Keratinocyte (primary cell): ENCODE measurements around the gene GCK. TPM values are rescaled to one million over a fixed set of nuclear protein-coding genes. Genes with fewer than 3 reads are reported as not detected.

Source experiments
- DNase-seq: peaks from one replicate; pipeline ENCODE4 v3.0.0-alpha.2; 2011; ENCODE audit warnings: low read depth, missing footprints, low spot score
- FAIRE-seq: peaks from 2 replicates; lab custom pipeline; 2011; peaks lifted over from hg19 to GRCh38; lab: Jason Lieb, UNC
- H2AFZ ChIP-seq: 2 replicates; pipeline ENCODE4 v1.6.0; 2012; ENCODE audit warnings: low read length, control low read depth, inconsistent platforms; ENCODE audit not compliant: control insufficient read depth
- H3K27ac ChIP-seq: 2 replicates; pipeline ENCODE4 v1.5.1; 2011; ENCODE audit warnings: low read length; ENCODE audit not compliant: control insufficient read depth, insufficient read depth
- H3K27me3 ChIP-seq: 3 replicates; pipeline ENCODE4 v1.6.0; 2011; ENCODE audit warnings: low read length; ENCODE audit not compliant: control insufficient read depth, insufficient read depth; ENCODE audit errors: extremely low read depth
- H3K36me3 ChIP-seq, 2 experiments: 2 replicates in 1 of 2; 3 replicates in 1 of 2; pipeline ENCODE4 v1.5.1; 2011; ENCODE audit warnings: low read length in 2 of 2, mild to moderate bottlenecking in 1 of 2; ENCODE audit not compliant: control insufficient read depth in 2 of 2, insufficient read depth in 2 of 2; ENCODE audit errors: extremely low read depth in 1 of 2
- H3K4me1 ChIP-seq: 3 replicates; pipeline ENCODE4 v1.5.1; 2011; ENCODE audit warnings: low read length; ENCODE audit not compliant: control insufficient read depth, insufficient read depth; ENCODE audit errors: extremely low read depth
- H3K4me2 ChIP-seq: 3 replicates; pipeline ENCODE4 v1.6.0; 2011; ENCODE audit warnings: low read depth, low read length; ENCODE audit not compliant: control insufficient read depth, insufficient read depth; ENCODE audit errors: extremely low read depth
- H3K4me3 ChIP-seq, 3 experiments: fragments of 200-600 bp in 1 of 3; sonication (generic) in 1 of 3; 2 replicates in 2 of 3; 3 replicates in 1 of 3; pipeline ENCODE4 v1.5.1; 2011 to 2016; ENCODE audit warnings: low read length in 3 of 3, mild to moderate bottlenecking in 3 of 3, control low read depth in 2 of 3, inconsistent platforms in 1 of 3, low read depth in 1 of 3, mixed read lengths in 1 of 3, mixed run types in 1 of 3, moderate library complexity in 1 of 3; ENCODE audit not compliant: control insufficient read depth in 2 of 3, insufficient read depth in 2 of 3; ENCODE audit errors: extremely low read depth in 1 of 3
- H3K79me2 ChIP-seq: 2 replicates; pipeline ENCODE4 v1.6.0; 2012; ENCODE audit warnings: low read length; ENCODE audit not compliant: control insufficient read depth, insufficient read depth
- H3K9ac ChIP-seq: 3 replicates; pipeline ENCODE4 v1.6.0; 2011; ENCODE audit warnings: low read length; ENCODE audit not compliant: control insufficient read depth, insufficient read depth; ENCODE audit errors: extremely low read depth
- H3K9me1 ChIP-seq: 3 replicates; pipeline ENCODE4 v1.6.0; 2011; ENCODE audit warnings: low read length; ENCODE audit not compliant: control insufficient read depth, insufficient read depth; ENCODE audit errors: extremely low read depth
- H3K9me3 ChIP-seq: 2 replicates; pipeline ENCODE4 v1.5.1; 2012; ENCODE audit warnings: low read depth, low read length; ENCODE audit not compliant: control insufficient read depth
- H4K20me1 ChIP-seq: 3 replicates; pipeline ENCODE4 v1.6.0; 2011; ENCODE audit warnings: low read length; ENCODE audit not compliant: control insufficient read depth, insufficient read depth; ENCODE audit errors: extremely low read depth
- CTCF ChIP-seq, 3 experiments: IDR thresholded peaks in 1 of 3; conservative IDR thresholded peaks in 1 of 3; optimal IDR thresholded peaks in 1 of 3; 2 replicates in 2 of 3; 3 replicates in 1 of 3; pipeline versions ENCODE3 to v1.5.1; 2011; ENCODE audit warnings: low read length in 3 of 3, mild to moderate bottlenecking in 3 of 3, moderate library complexity in 2 of 3, control low read depth in 1 of 3, inconsistent platforms in 1 of 3; ENCODE audit not compliant: insufficient read depth in 2 of 3; ENCODE audit errors: extremely low read depth in 1 of 3
- EZH2 ChIP-seq: IDR thresholded peaks from one replicate; pipeline ENCODE4 v1.6.1; 2012; ENCODE audit warnings: inconsistent platforms, mild to moderate bottlenecking, low read length, moderate library complexity
- dilution Hi-C: fragments of 300-500 bp; cut with MboI; formaldehyde crosslinking; loops from one replicate; pipeline ENCODE4 v1.7.0; 2020; ENCODE audit warnings: low sequenced_read_pairs; ENCODE audit not compliant: extremely low pct_ligation_motif_present
- polyA plus RNA-seq, 5 experiments: library from polyadenylated mRNA; depleted of rRNA in 3 of 5; stranded (reverse) in 3 of 5; stranded (forward) in 1 of 5; unstranded in 1 of 5; fragments of >200 nt; gene quantifications; 1 replicate in 1 of 5; 2 replicates in 3 of 5; 3 replicates in 1 of 5; pipeline versions ENCODE4 v1.2.1 to v1.2.3, GENCODE V29; 2011 to 2012; ENCODE audit warnings: missing spikeins in 2 of 5, low read depth in 1 of 5, low replicate concordance in 1 of 5

Gene GCK
- polyA plus RNA-seq, 1 donor (not counting 4 experiments of a cell fraction or from before 2014, with no cell fraction given): not detected

- Histone ChIP-seq H3K9ac (no peak overlapping the region), H3K4me1 (no peaks in the 10 kb centered on the region), H3K4me3 (no peak overlapping the region), H4K20me1 (peaks cover 2% of the 10 kb centered on the region), H3K79me2 (no peaks in the 10 kb centered on the region), H3K4me2 (no peak overlapping the region), H3K27me3 (no peaks in the 10 kb centered on the region), H3K9me1 (no peaks in the 10 kb centered on the region), H3K36me3 (peaks cover 25 to 42% of the 10 kb centered on the region in 2 experiments), H3K27ac (no peak overlapping the region), H2AFZ (no peak overlapping the region), H3K9me3 (no peaks in the 10 kb centered on the region)
- no peak for TF ChIP-seq EZH2
- no peak for TF ChIP-seq CTCF (optimal IDR thresholded peaks at IDR 0.05 in 1 of 3, IDR thresholded peaks at IDR 0.05 in 1 of 3, conservative IDR thresholded peaks at IDR 0.05 in 1 of 3; ENCODE audit: extremely low read depth in 1 of 3, insufficient read depth in 2 of 3, low read length in 3 of 3)
- dilution Hi-C loops: no loop called here
- no peak for FAIRE-seq
- no peak for DNase-seq
Measured at GRCh38 chr7:44212581-44213184, 23.4 kb upstream of the GCK start.

DNA sequence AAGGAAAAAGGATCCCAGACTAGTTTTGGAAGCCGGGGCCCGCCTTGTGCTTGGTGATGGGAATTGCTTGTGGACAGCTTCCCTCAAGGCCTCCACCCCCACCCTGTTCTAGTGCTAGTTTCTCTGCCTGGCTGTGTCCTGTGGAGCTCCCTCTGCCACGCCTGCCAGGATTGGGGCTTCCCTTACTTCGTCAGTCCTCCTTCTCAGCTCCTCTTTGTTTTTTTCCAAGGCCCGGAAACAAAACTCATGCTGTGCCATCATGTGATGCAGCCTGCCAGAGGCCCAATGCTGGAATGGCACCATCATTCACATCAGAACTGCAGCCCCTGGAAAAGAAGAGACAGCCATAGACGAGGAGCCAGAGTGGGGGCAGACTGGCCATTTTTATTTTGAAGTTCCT, 22.8 kb upstream of the GCK start:
- no peak overlapping the region for H3K4me3 ChIP-seq
- H3K9me1 ChIP-seq: no peaks in the 10 kb centered on the region
- dilution Hi-C loops: no loop called here
- FAIRE-seq: no peak
- H3K4me2 ChIP-seq: no peak overlapping the region
- no peak overlapping the region for H3K27ac ChIP-seq
- H3K79me2 ChIP-seq: no peaks in the 10 kb centered on the region
- no peak overlapping the region for H2AFZ ChIP-seq
- no peaks in the 10 kb centered on the region for H3K27me3 ChIP-seq
- no peak for DNase-seq
- H3K4me1 ChIP-seq: no peaks in the 10 kb centered on the region
- H3K9ac ChIP-seq: no peak overlapping the region
- H3K9me3 ChIP-seq: no peaks in the 10 kb centered on the region
- no peak for TF ChIP-seq EZH2
- no peak for TF ChIP-seq CTCF (optimal IDR thresholded peaks at IDR 0.05 in 1 of 3, IDR thresholded peaks at IDR 0.05 in 1 of 3, conservative IDR thresholded peaks at IDR 0.05 in 1 of 3; ENCODE audit: extremely low read depth in 1 of 3, insufficient read depth in 2 of 3, low read length in 3 of 3)
- H3K36me3 ChIP-seq: peaks cover 29 to 46% of the 10 kb centered on the region in 2 experiments
- H4K20me1 ChIP-seq: peaks cover 2% of the 10 kb centered on the region
